CD4-positive, alpha-beta T cell treated with Interleukin-15 for 1 hour (primary cell): Measurements from ENCODE around the gene INSR.
"Not testable (repeated sequence)": the region's sequence is repeated elsewhere in the genome, so short reads cannot be mapped to it uniquely, and the experiment has no call there.

Experiments used
- DNase-seq: peaks from one replicate; pipeline ENCODE4 v3.0.0-alpha.2; 2020

Gene INSR

GRCh38 chr19:7293762-7294557 is at the start of gene INSR:
Gene INSR, minus strand, starts transcription at chr19:7294414. Its CDS starts 523 bp downstream, at chr19:7293891.
- DNase-seq, result peak; percentile 71

DNA sequence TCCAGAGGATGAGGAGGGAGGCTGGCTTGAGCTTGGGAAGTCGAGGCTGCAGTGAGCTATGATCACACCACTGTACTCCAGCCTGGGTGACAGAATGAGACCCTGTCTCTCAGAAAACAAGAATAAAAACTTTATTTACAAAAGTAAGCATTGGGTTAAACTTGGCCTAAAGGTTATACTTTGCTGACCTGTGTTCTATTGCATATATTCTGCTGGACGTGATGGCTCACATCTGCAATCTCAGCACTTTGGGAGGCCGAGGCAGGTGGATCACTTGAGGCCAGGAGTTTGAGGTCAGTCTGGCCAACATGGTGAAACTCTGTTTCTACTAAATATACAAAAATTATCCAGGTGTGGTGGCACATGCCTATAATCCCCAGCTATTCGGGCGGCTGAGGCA is 47.9 kb upstream of the INSR start:
- no peak for DNase-seq

DNA sequence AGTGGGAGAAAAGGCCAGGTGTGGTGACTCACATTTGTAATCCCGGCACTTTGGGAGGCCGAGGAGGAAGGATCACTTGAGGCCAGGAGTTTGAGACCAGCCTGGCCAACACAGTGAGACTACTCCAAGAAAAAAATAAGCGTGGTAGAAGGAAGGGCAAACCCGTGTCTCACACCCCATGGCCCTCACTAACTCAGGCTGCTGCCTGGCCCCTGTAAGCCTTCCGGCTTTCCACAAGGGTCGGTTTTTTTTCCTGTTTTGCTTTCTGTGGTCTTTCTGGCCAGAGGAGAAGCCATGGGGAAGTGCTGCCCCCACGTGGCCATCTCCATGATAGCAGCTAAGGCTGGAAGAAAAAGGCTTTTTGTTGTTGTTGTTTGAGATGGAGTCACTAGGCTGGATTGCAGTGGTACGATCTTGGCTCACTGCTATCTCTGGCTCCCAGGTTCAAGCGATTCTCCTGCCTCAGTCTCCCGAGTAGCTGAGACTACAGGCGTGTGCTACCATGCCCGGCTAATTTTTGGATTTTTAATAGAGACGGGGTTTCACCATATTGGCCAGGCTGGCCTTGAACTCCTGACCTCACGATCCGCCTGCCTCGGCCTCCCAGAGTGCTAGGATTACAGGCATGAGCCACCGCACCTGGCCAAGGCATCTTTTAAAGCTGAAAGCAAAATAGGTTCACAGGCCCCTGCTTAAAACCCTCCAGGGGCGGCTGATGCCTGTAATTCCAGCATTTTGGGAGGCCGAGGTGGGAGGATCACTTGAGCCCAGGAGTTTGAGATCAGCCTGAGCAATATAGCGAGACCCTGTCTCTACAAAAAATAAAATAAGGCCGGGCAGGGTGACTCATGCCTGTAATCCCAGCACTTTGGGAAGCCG is 47.0 kb upstream of the INSR start:
- peak; percentile 79 for DNase-seq

GRCh38 chr19:7337380-7338194 is 43.4 kb upstream of the INSR start:
- peak; percentile 81 for DNase-seq

DNA sequence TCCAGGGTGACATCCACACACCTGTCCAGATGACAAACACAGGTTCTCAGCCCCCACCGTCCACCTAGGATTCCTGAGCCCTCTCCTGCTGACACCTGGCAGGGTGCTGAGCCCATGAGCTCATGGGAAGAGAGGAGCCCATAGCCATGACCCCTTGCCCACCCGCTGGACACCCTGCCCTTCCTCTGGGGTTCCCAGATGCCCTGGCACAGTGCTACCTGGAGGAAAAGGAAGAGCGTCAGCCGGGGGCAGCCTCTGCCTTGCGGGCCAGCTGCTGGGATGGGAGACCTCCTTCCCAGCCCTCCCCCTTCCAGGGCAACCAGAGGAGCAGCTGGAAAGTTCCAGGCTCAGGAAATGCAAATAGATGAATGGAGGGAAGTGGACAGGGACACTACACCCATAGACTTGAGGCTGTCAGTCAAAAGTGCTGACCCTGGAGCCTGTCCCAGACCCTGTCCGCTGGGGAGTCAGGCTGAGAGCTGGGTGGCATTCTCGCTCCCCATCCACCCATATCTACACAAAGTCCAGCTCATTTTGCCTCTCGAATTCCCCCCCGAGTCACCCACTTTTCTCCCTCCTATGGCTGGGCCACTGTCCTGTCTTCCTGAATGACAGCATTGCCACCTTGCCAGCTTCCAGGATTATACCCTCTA is 42.2 kb upstream of the INSR start:
- no peak for DNase-seq

- no peak for DNase-seq
These were observed 39.2 kb upstream of the INSR start for GRCh38 chr19:7333198-7334118.

GRCh38 chr19:7331446-7331845 is 37.2 kb upstream of the INSR start:
- no peak for DNase-seq

- DNase-seq, result no peak
These were observed 34.4 kb upstream of the INSR start for GRCh38 chr19:7328647-7329046.

DNA sequence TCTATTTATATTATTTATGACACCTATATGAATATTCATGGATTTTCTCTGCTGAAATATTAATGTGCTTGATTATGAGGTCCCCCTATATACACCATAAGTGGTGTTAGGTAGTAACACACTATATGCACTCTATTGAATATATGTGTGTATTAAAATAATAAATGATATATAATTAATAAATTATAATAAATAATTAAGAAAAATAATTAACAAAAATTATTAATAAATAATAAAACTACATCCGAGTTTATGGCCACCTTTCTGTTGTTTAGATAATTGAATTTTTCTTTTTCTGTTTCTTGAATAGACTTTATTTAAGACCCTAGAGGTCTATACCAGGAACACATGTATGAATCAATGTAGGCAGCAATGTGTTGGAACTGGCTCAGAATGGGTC is 33.6 kb upstream of the INSR start:
- DNase-seq, result no peak

DNA sequence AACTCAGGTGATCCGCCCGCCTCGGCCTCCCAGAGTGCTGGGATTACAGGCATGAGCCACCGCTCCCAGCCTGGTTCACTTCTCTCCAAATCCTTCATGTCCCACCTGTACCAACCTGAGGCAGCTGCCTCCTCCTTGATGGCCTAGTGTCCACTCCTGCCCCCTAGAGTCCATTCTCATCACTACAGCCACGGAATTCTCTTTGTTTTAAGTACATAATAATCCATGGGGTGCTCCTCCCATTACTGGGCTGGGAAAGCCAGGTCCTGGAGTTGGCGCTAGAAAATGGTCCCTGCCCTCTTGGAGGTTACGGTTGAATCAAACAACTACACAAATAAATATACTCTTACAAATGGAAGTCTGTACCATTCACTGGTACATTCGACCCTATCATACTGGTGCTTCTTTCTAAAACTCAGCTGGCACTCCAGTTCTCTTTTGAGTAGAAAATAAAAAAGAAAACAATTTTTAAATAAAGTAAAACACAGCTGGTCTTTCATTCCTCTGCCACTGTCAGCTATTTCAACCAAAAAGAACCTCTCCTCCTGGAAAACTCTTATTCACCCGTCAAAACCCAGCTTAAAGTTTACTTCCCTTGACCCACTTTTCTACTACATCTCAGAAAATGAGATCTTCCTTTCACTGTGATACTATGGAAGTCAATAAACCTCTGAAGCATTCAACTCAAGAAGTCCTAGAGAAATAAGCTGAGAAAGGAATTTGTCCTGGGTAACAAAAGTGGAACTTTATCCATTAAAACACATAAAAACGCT is 32.1 kb upstream of the INSR start:
- DNase-seq, result no peak

GRCh38 chr19:7318176-7318575 is 24.0 kb upstream of the INSR start:
- DNase-seq, result no peak

DNA sequence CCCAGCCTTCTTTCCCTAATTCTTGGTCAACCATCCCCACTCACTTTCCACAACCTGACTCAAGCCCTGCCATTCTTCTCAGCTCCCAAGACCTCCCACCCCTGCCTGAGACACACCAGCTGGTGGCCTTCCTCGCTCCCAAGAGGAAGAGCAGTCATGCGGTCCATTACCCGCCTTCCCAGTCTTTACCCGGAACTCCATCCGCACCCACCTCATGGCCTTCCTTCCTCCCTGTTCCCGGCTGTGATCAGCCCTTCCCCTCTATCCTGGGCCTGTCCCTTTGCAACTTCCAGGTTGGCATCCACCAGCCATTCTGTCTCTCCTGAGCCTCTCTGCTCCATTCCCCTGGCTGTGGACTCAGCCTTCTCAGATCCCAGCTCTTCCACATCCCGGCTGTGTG is 18.6 kb upstream of the INSR start:
- DNase-seq, result no peak

GRCh38 chr19:7311911-7312310 is 17.7 kb upstream of the INSR start:
- no peak for DNase-seq

DNA sequence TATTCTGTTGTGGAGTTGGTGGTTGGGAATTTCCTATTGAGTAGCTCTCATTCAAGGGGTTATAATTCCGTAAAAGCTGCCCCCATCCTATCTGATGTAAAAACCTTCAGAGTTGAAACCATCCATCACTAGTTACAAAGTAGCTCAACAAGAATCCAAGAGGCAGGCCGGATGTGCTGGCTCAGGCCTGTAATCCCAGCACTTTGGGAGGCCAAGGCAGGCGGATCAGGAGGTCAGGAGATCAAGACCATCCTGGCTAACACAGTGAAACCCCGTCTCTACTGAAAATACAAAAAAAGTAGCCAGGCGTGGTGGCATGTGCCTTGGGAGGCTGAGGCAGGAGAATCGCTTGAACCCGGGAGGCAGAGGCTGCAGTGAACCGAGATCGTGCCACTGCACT is 14.1 kb upstream of the INSR start:
- DNase-seq, result not testable (repeated sequence)

DNA sequence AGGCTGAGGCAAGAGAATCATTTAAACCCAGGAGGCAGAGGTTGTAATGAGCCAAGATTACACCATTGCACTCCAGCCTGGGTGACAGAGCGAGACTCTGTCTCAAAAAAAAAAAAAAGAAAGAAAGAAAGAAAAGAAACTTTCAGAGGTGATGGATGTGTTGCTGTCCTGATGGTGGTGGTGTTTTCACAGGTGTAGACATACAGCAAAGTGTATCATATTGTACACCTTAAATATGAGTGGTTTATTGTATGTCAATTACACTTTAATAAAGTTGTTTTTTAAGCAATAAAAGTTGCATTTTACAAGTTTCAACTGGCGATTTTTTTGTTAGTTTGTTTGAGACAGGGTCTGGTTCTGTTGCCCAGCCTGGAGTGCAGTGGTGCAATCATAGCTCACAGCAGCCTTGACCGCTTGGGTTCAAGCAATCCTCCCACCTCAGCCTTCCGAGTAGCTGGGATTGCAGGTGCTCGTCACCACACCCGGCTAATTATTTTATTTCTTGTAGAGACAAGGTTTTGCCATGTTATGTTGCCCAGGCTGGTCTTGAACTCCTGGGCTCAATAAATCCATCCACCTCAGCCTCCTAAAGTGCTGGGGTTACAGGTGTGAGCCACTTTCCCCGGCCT is 13.5 kb upstream of the INSR start:
- DNase-seq, result no peak

DNA sequence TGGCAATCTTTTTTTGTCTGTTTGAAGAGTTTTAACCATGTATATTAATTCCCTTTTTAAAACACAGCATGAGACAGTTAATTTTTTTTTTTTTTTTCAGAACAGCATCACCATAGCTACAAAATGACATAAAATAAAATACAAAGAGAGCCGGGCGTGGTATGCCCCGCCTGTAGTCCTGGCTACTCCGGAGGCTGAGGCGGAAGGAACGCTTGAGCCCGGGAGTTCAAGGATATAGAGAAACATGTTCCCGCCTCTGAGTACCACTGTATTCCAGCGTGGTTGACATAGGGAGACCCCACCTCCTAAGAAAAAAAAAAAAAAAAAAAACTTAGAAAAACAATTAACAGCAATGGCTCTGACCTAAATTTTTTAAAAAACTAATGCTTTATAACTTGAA is 10.0 kb upstream of the INSR start:
- DNase-seq, result no peak

DNA sequence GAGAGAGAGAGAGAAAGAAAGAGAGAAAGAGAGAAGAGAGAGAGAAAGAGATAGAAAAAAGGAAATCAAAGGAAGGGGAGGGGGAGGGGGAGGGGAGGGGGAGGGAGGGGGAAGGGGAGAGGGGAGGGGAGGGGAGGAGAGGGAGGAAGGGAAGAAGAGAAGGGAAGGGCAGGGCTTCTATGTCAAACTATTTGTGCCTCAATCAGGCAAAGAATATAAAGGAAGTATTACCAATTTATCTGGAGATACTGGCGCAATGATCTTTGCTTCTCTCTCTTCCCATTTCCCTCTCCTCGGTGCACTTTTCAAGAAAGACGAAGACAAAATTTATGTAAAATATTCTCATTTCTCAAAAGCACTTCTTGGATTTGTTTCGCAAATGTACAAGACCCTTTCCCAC is 9.3 kb upstream of the INSR start:
- no peak for DNase-seq

DNA sequence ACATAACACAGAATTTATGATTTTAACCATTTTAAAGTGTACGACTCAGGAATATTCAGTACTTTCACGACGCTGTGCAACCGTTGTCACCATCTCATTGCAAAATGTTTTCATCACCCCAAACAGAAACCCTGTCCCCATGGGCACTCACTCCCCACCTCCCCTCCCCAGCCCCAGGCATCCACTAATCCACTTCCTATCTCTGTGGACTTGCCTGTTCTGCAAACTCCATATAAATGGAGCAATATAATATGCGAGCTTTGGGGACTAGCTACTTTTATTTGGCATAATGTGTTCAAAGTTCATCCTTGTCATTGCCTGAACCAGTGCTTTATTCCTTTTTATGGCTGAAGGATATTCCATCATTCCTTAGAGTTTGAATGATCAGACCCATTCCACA is 7.3 kb upstream of the INSR start:
- DNase-seq, result no peak

DNA sequence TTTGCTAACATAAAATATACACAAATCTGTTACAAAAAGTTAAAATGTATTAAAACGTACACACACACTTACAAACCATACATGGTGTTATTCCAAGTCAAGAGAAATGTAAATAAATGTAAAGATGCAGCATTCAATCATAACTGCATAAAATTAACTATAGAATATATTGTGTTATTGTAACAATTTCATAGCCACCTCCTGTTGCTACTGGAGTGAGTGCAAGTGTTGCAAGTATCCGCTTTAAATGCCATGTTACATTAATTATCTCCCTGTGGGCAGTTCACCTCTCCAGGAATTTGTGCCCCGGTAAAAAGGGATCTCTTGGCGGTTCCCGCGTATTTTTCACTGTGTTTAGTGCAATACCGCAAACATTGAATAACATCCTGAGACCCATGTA is 3.5 kb upstream of the INSR start:
- DNase-seq, result no peak

GRCh38 chr19:7295912-7296536 is 1.8 kb upstream of the INSR start:
- no peak for DNase-seq
